PFSK-1 (cell line): ENCODE results near the gene RAB40AL.

ENCODE experiments used
- FOXP2 ChIP-seq: optimal IDR thresholded peaks from 2 replicates; pipeline ENCODE3; 2011; ENCODE audit warnings: borderline replicate concordance, control low read depth, inconsistent platforms; ENCODE audit not compliant: insufficient read depth; ENCODE audit errors: extremely low read length, extremely low read depth
- POLR2AphosphoS5 ChIP-seq: IDR thresholded peaks from 2 replicates; pipeline ENCODE4 v1.6.1; 2012; ENCODE audit warnings: low read depth, mild to moderate bottlenecking, control low read depth, low read length, moderate library complexity
- REST ChIP-seq, 2 experiments: IDR thresholded peaks; 2 replicates each; pipeline versions ENCODE4 v1.6.1 to v1.8.0; 2011 to 2012; ENCODE audit warnings: low read depth in 2 of 2, low read length in 2 of 2, control low read depth in 1 of 2, inconsistent platforms in 1 of 2, mild to moderate bottlenecking in 1 of 2, moderate library complexity in 1 of 2; ENCODE audit not compliant: insufficient read depth in 1 of 2
- SIN3A ChIP-seq: IDR thresholded peaks from 2 replicates; pipeline ENCODE4 v1.6.1; 2012; ENCODE audit warnings: mild to moderate bottlenecking, low read length, moderate library complexity, borderline replicate concordance; ENCODE audit not compliant: insufficient read depth
- TAF1 ChIP-seq: IDR thresholded peaks from 2 replicates; pipeline ENCODE4 v1.6.1; 2012; ENCODE audit warnings: low read length, control low read depth, borderline replicate concordance; ENCODE audit not compliant: insufficient read depth

RAB40AL gene

GRCh38 chrX:102979536-102979935 lies 42.5 kb downstream of the RAB40AL start:
- no peak for TF ChIP-seq REST (IDR thresholded peaks at IDR 0.05; ENCODE audit: insufficient read depth in 1 of 2, low read depth in 2 of 2, low read length in 2 of 2)
- TF ChIP-seq FOXP2: no peak
- no peak for TF ChIP-seq SIN3A
- no peak for TF ChIP-seq POLR2AphosphoS5
- no peak for TF ChIP-seq TAF1

- no peak for TF ChIP-seq TAF1
- no peak for TF ChIP-seq FOXP2
- TF ChIP-seq POLR2AphosphoS5: no peak
- no peak for TF ChIP-seq SIN3A
- TF ChIP-seq REST (IDR thresholded peaks at IDR 0.05; ENCODE audit: insufficient read depth in 1 of 2, low read depth in 2 of 2, low read length in 2 of 2): no peak
Observed at GRCh38 chrX:102983205-102983604, 46.1 kb downstream of the RAB40AL start.

DNA sequence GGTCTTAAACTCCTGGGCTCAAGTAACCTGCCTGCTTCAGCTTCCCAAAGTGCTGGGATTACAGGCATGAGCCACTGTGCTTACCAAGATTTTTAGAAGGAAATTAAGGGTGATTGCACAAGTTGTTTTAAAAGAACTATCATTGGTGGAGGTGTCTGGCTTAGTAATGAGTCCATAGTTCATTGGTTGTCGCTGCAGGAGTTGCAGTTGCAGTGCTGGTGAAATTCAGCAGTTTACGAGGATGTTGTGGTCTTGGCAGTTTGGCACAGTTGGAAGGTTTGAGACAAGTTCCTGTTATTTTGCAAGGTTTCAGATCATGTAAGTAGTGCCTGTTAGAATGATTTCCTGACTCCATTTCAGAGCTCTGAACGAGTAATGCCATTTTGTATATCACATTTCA lies 48.1 kb downstream of the RAB40AL start:
- TF ChIP-seq SIN3A: no peak
- TF ChIP-seq FOXP2: no peak
- no peak for TF ChIP-seq TAF1
- TF ChIP-seq REST (IDR thresholded peaks at IDR 0.05; ENCODE audit: insufficient read depth in 1 of 2, low read depth in 2 of 2, low read length in 2 of 2): no peak
- TF ChIP-seq POLR2AphosphoS5: no peak
